ENCODE measurements around the gene RHOC. TPM values are rescaled to one million over a fixed set of nuclear protein-coding genes. Genes with fewer than 3 reads are reported as not detected.
A peak's percentile ranks its signal among the peaks of the same experiment; 100 is the strongest.

The RHOC gene
- total RNA-seq, 1 experiment from 2014 or later: 68.9 TPM

GRCh38 chr1:112754116-112754628 lies 47.2 kb upstream of the RHOC start:
- H3K36me3 Mint-ChIP-seq: peaks cover 5% of the 10 kb centered on the region
- ATAC-seq: no peak
- ChIA-PET CTCF (interaction anchor here (1.6 to 1.7 kb wide), 2 partner anchors 10 to 38 kb away, joined by 4 to 7 read pairs; no protein-coding TSS in a partner anchor), POLR2A (interaction anchor here (0.6 to 0.7 kb wide), 2 partner anchors 8 to 347 kb away, joined by 3 to 8 read pairs; no protein-coding TSS in a partner anchor)
- peaks cover 23% of the 10 kb centered on the region for H3K9me3 Mint-ChIP-seq
- H3K4me1 Mint-ChIP-seq: peaks cover 8% of the 10 kb centered on the region
- no peak overlapping the region; the same call in 1 of the 2 replicates for H3K27ac Mint-ChIP-seq
- no peak for TF ChIP-seq ZNF532 (CRISPR knock-in tag; IDR thresholded peaks at IDR 0.05; ENCODE audit: borderline replicate concordance)
- TF ChIP-seq ETV6 (CRISPR knock-in tag; IDR thresholded peaks at IDR 0.05): no peak
- no peak for TF ChIP-seq ZNF121 (CRISPR knock-in tag; IDR thresholded peaks at IDR 0.05)
- no peak for TF ChIP-seq SMAD3 (CRISPR knock-in tag; IDR thresholded peaks at IDR 0.05; ENCODE audit: borderline replicate concordance)
- TF ChIP-seq HMGXB4 (CRISPR knock-in tag; IDR thresholded peaks at IDR 0.05): no peak
- no peak for TF ChIP-seq ZNF671 (CRISPR knock-in tag; IDR thresholded peaks at IDR 0.05)
- TF ChIP-seq SMAD4 (CRISPR knock-in tag; IDR thresholded peaks at IDR 0.05): no peak
- TF ChIP-seq HMGA2 (CRISPR knock-in tag; IDR thresholded peaks at IDR 0.05): no peak
- TF ChIP-seq NR2C2 (CRISPR knock-in tag; IDR thresholded peaks at IDR 0.05): no peak
- TF ChIP-seq MYBL2 (CRISPR knock-in tag; IDR thresholded peaks at IDR 0.05): no peak
- TF ChIP-seq ESRRA (CRISPR knock-in tag; IDR thresholded peaks at IDR 0.05; ENCODE audit: borderline replicate concordance): no peak
- TF ChIP-seq JAZF1 (CRISPR knock-in tag; IDR thresholded peaks at IDR 0.05): no peak
- TF ChIP-seq MXD4 (CRISPR knock-in tag; IDR thresholded peaks at IDR 0.05; ENCODE audit: borderline replicate concordance): no peak
- no peak for DNase-seq (ENCODE audit: low spot score)
- H3K4me3 Mint-ChIP-seq: no peak overlapping the region
- peaks cover 7% of the 10 kb centered on the region for H3K27me3 Mint-ChIP-seq (ENCODE audit: low read depth)

GRCh38 chr1:112748396-112748795 lies 41.5 kb upstream of the RHOC start:
- H3K27me3 Mint-ChIP-seq (ENCODE audit: low read depth): peaks cover 46% of the 10 kb centered on the region
- TF ChIP-seq ETV6 (CRISPR knock-in tag; IDR thresholded peaks at IDR 0.05) (no peak), ZNF416 (CRISPR knock-in tag; IDR thresholded peaks at IDR 0.05) (no peak), ZSCAN18 (CRISPR knock-in tag; IDR thresholded peaks at IDR 0.05) (no peak)
- no peak for DNase-seq (ENCODE audit: low spot score)
- H3K4me1 Mint-ChIP-seq: peaks cover 6% of the 10 kb centered on the region
- H3K4me3 Mint-ChIP-seq: no peak overlapping the region
- CTCF ChIA-PET: no interaction called here
- POLR2A ChIA-PET: no interaction called here
- H3K9me3 Mint-ChIP-seq: peaks cover 9% of the 10 kb centered on the region
- no peak overlapping the region for H3K27ac Mint-ChIP-seq
- no peaks in the 10 kb centered on the region for H3K36me3 Mint-ChIP-seq
- no peak for ATAC-seq

GRCh38 chr1:112744009-112744578 lies 37.2 kb upstream of the RHOC start:
- H3K4me3 Mint-ChIP-seq: peak overlapping the region; percentile 57
- H3K4me1 Mint-ChIP-seq: peaks cover 8% of the 10 kb centered on the region
- peaks cover 82% of the 10 kb centered on the region for H3K27me3 Mint-ChIP-seq (ENCODE audit: low read depth)
- DNase-seq (ENCODE audit: low spot score): peak; percentile 69
- POLR2A ChIA-PET: no interaction called here
- CTCF ChIA-PET: interaction anchor here (0.6 to 3.7 kb wide), 18 partner anchors 10 to 329 kb away, joined by 3 to 34 read pairs (median 4); partner anchors contain the start of genes LRIG2 and PPM1J
- no peaks in the 10 kb centered on the region for H3K36me3 Mint-ChIP-seq
- ATAC-seq: peak; percentile 81
- H3K9me3 Mint-ChIP-seq: no peaks in the 10 kb centered on the region
- H3K27ac Mint-ChIP-seq: no peak overlapping the region
- TF ChIP-seq, protein P1, sequence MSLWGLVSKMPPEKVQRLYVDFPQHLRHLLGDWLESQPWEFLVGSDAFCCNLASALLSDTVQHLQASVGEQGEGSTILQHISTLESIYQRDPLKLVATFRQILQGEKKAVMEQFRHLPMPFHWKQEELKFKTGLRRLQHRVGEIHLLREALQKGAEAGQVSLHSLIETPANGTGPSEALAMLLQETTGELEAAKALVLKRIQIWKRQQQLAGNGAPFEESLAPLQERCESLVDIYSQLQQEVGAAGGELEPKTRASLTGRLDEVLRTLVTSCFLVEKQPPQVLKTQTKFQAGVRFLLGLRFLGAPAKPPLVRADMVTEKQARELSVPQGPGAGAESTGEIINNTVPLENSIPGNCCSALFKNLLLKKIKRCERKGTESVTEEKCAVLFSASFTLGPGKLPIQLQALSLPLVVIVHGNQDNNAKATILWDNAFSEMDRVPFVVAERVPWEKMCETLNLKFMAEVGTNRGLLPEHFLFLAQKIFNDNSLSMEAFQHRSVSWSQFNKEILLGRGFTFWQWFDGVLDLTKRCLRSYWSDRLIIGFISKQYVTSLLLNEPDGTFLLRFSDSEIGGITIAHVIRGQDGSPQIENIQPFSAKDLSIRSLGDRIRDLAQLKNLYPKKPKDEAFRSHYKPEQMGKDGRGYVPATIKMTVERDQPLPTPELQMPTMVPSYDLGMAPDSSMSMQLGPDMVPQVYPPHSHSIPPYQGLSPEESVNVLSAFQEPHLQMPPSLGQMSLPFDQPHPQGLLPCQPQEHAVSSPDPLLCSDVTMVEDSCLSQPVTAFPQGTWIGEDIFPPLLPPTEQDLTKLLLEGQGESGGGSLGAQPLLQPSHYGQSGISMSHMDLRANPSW (CRISPR knock-in tag; conservative IDR thresholded peaks at IDR 0.05; ENCODE audit: low read depth): no peak
- TF ChIP-seq ZNF232 (CRISPR knock-in tag; IDR thresholded peaks at IDR 0.05) (no peak), ESRRA (CRISPR knock-in tag; IDR thresholded peaks at IDR 0.05; ENCODE audit: borderline replicate concordance) (no peak), ZNF138 (CRISPR knock-in tag; conservative IDR thresholded peaks at IDR 0.05) (no peak), NFATC4 (CRISPR knock-in tag; IDR thresholded peaks at IDR 0.05) (no peak), RELA (CRISPR knock-in tag; IDR thresholded peaks at IDR 0.05; ENCODE audit: borderline replicate concordance) (no peak), FOXK1 (CRISPR knock-in tag; IDR thresholded peaks at IDR 0.05) (no peak), IRF2 (CRISPR knock-in tag; IDR thresholded peaks at IDR 0.05; ENCODE audit: borderline replicate concordance, low read depth) (no peak)
